DOHH2 (cell line): ENCODE measurements around the gene CCR5AS.

Experiments
- CTCF ChIP-seq: fragments of 200-600 bp; sonication (generic); IDR thresholded peaks from one replicate; pipeline ENCODE4 v1.5.1; 2014; ENCODE audit warnings: antibody characterized with exemption, mild to moderate bottlenecking, low read depth, low read length; ENCODE audit not compliant: poor library complexity, severe bottlenecking
- EZH2phosphoT487 ChIP-seq: fragments of 200-600 bp; sonication (generic); IDR thresholded peaks from 2 replicates; pipeline ENCODE4 v1.6.1; 2017; ENCODE audit warnings: borderline replicate concordance, mild to moderate bottlenecking, antibody characterized with exemption, low read length, moderate library complexity, mixed read lengths

GRCh38 chr3:46399098-46399497 is 7.8 kb downstream of the CCR5AS start:
- TF ChIP-seq CTCF, result no peak
- TF ChIP-seq EZH2phosphoT487, result no peak
